WERI-Rb-1 (cell line): ENCODE data around the gene RAB11A.

ENCODE experiments used
- DNase-seq: peaks from one replicate; pipeline ENCODE4 v3.0.0-alpha.2; 2020
- H3K27ac ChIP-seq: fragments of 250-450 bp; sonication (Bioruptor Pico); 2 replicates; pipeline ENCODE4 v1.5.1; 2020; ENCODE audit warnings: mild to moderate bottlenecking, moderate library complexity
- H3K27me3 ChIP-seq: fragments of 250-450 bp; sonication (Bioruptor Pico); 2 replicates; pipeline ENCODE4 v1.5.1; 2021; ENCODE audit warnings: mild to moderate bottlenecking, low read depth, moderate library complexity; ENCODE audit not compliant: insufficient read depth, severe bottlenecking
- H3K36me3 ChIP-seq: fragments of 250-450 bp; sonication (Bioruptor Pico); 2 replicates; pipeline ENCODE4 v1.5.1; 2020; ENCODE audit warnings: mild to moderate bottlenecking, moderate library complexity
- H3K4me3 ChIP-seq: 2 replicates; pipeline ENCODE4 v1.5.1; 2011; ENCODE audit warnings: low read depth, mild to moderate bottlenecking, control low read depth, low read length
- H3K9me3 ChIP-seq: fragments of 250-450 bp; sonication (Bioruptor Pico); 2 replicates; pipeline ENCODE4 v1.5.1; 2021; ENCODE audit warnings: mild to moderate bottlenecking, moderate library complexity; ENCODE audit not compliant: severe bottlenecking
- CTCF ChIP-seq: IDR thresholded peaks from 2 replicates; pipeline ENCODE4 v1.5.1; 2011; ENCODE audit warnings: low read depth, mild to moderate bottlenecking, control low read depth, inconsistent platforms, low read length

Gene RAB11A

GRCh38 chr15:65885668-65886218, 16.5 kb downstream of the RAB11A start:
- TF ChIP-seq CTCF, result no peak
- Histone ChIP-seq H3K27ac (no peak overlapping the region), H3K4me3 (no peak overlapping the region), H3K9me3 (no peaks in the 10 kb centered on the region), H3K27me3 (no peaks in the 10 kb centered on the region), H3K36me3 (peaks cover 37% of the 10 kb centered on the region)
- no peak for DNase-seq

- Histone ChIP-seq H3K4me3 (no peak overlapping the region), H3K36me3 (peaks cover 33% of the 10 kb centered on the region), H3K27me3 (no peaks in the 10 kb centered on the region), H3K27ac (no peak overlapping the region), H3K9me3 (no peaks in the 10 kb centered on the region)
- TF ChIP-seq CTCF, result no peak
- no peak for DNase-seq
Observed at GRCh38 chr15:65887565-65887964, 18.3 kb downstream of the RAB11A start.

GRCh38 chr15:65888981-65889380, 19.7 kb downstream of the RAB11A start:
- Histone ChIP-seq H3K27ac (no peak overlapping the region), H3K9me3 (no peaks in the 10 kb centered on the region), H3K36me3 (peaks cover 24% of the 10 kb centered on the region), H3K27me3 (no peaks in the 10 kb centered on the region), H3K4me3 (no peak overlapping the region)
- DNase-seq, result no peak
- no peak for TF ChIP-seq CTCF

GRCh38 chr15:65893060-65893459, 23.8 kb downstream of the RAB11A start:
- no peaks in the 10 kb centered on the region for H3K9me3 ChIP-seq
- no peak overlapping the region for H3K27ac ChIP-seq
- no peak overlapping the region for H3K4me3 ChIP-seq
- DNase-seq, result no peak
- H3K36me3 ChIP-seq, result peaks cover 13% of the 10 kb centered on the region
- TF ChIP-seq CTCF, result no peak
- H3K27me3 ChIP-seq, result no peaks in the 10 kb centered on the region

GRCh38 chr15:65896236-65896635, 26.9 kb downstream of the RAB11A start:
- TF ChIP-seq CTCF, result no peak
- H3K4me3 ChIP-seq, result no peak overlapping the region
- no peaks in the 10 kb centered on the region for H3K27me3 ChIP-seq
- H3K27ac ChIP-seq, result no peak overlapping the region
- H3K9me3 ChIP-seq, result no peaks in the 10 kb centered on the region
- no peaks in the 10 kb centered on the region; the same call in 1 of the 2 replicates for H3K36me3 ChIP-seq
- DNase-seq, result no peak

- Histone ChIP-seq H3K36me3 (peaks cover 7% of the 10 kb centered on the region), H3K27ac (no peak overlapping the region), H3K9me3 (no peaks in the 10 kb centered on the region), H3K4me3 (no peak overlapping the region), H3K27me3 (no peaks in the 10 kb centered on the region)
- no peak for DNase-seq
- TF ChIP-seq CTCF, result no peak
Observed at GRCh38 chr15:65900488-65900887, 31.2 kb downstream of the RAB11A start.
